Measurements from ENCODE around the gene YWHAG. TPM values are rescaled to one million over a fixed set of nuclear protein-coding genes. Genes with fewer than 3 reads are reported as not detected.

The YWHAG gene
- total RNA-seq, 4 donors from 2014 or later = 47.4 to 67.6 (median 65.8) TPM

DNA sequence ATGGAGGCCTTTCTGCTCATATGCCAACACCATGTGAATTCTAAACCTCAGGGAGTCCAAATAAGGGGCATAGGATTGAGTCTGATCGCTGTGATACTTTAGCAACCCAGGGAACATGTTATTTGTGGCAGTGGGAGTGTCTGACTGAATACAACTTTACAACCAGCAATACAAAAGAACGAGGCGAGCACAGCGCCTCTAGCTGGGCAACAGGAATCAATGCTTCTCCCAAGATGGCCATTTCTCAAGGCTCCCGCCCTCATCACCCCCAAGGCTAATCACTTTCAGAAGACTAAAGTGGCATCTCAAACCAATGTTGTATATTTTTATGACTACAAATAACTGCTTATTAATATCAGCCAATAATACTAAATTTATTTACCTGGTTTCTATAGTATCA is 28.1 kb downstream of the YWHAG start:
- DNase-seq (ENCODE audit: low spot score in 2 of 2) = no peak
- peaks cover 44% of the 10 kb centered on the region for H3K36me3 ChIP-seq
- no peaks in the 10 kb centered on the region for H3K27me3 ChIP-seq
- peaks cover 25% of the 10 kb centered on the region for H3K4me1 ChIP-seq
- no peak overlapping the region for H3K27ac ChIP-seq
- TF ChIP-seq EP300 (IDR thresholded peaks at IDR 0.05) = no peak
- TF ChIP-seq CTCF (IDR thresholded peaks at IDR 0.05) = no peak
- TF ChIP-seq POLR2AphosphoS5 (IDR thresholded peaks at IDR 0.05) = no peak
- TF ChIP-seq POLR2A (IDR thresholded peaks at IDR 0.05) = no peak
- no peaks in the 10 kb centered on the region for H3K9me3 ChIP-seq
- no peak overlapping the region for H3K4me3 ChIP-seq
- WGBS = 73% methylated on average over 5 of the region's 5 CpGs

- DNase-seq (ENCODE audit: low spot score in 2 of 2) = no peak
- Histone ChIP-seq H3K4me3 (no peak overlapping the region), H3K27ac (no peak overlapping the region), H3K9me3 (no peaks in the 10 kb centered on the region), H3K36me3 (peaks cover 48% of the 10 kb centered on the region), H3K4me1 (peaks cover 25% of the 10 kb centered on the region), H3K27me3 (no peaks in the 10 kb centered on the region)
- TF ChIP-seq POLR2A (IDR thresholded peaks at IDR 0.05) (no peak), EP300 (IDR thresholded peaks at IDR 0.05) (no peak), POLR2AphosphoS5 (IDR thresholded peaks at IDR 0.05) (no peak), CTCF (IDR thresholded peaks at IDR 0.05) (no peak)
- WGBS = 80% methylated on average over 4 of the region's 4 CpGs
Observed at GRCh38 chr7:76330261-76330660, 28.5 kb downstream of the YWHAG start.

GRCh38 chr7:76329479-76329878 is 29.3 kb downstream of the YWHAG start:
- DNase-seq (ENCODE audit: low spot score in 2 of 2) = no peak
- 92% methylated on average over 29 of the region's 29 CpGs for WGBS
- peaks cover 51% of the 10 kb centered on the region for H3K36me3 ChIP-seq
- H3K4me3 ChIP-seq = no peak overlapping the region
- no peaks in the 10 kb centered on the region for H3K27me3 ChIP-seq
- no peak overlapping the region for H3K27ac ChIP-seq
- TF ChIP-seq EP300 (IDR thresholded peaks at IDR 0.05) = no peak
- TF ChIP-seq POLR2A (IDR thresholded peaks at IDR 0.05) = no peak
- no peak for TF ChIP-seq POLR2AphosphoS5 (IDR thresholded peaks at IDR 0.05)
- no peak for TF ChIP-seq CTCF (IDR thresholded peaks at IDR 0.05)
- peaks cover 25% of the 10 kb centered on the region for H3K4me1 ChIP-seq
- no peaks in the 10 kb centered on the region for H3K9me3 ChIP-seq

DNA sequence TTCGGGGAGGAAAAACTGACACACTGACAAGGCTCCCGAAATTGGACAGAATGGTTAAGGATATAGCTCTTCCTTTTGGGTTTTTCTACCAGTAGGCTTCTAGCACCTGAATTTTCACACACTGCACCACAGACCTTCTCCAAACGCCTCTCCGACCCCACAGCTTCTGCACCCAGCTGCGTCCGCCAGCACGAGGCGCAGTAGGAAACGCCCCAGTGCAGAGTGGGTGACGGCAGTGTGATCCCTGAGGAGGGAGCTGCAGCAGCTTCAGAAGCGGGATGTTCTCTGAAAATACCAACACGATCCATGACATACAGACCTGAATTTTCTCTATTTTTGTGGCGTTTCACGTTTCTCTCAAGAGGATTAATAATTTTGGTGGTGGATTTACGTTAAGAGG is 30.4 kb downstream of the YWHAG start:
- Histone ChIP-seq H3K36me3 (peaks cover 51% of the 10 kb centered on the region), H3K4me1 (peaks cover 15% of the 10 kb centered on the region), H3K27me3 (no peaks in the 10 kb centered on the region), H3K4me3 (no peak overlapping the region), H3K9me3 (no peaks in the 10 kb centered on the region), H3K27ac (no peak overlapping the region)
- TF ChIP-seq POLR2A (IDR thresholded peaks at IDR 0.05) = no peak
- no peak for TF ChIP-seq POLR2AphosphoS5 (IDR thresholded peaks at IDR 0.05)
- TF ChIP-seq CTCF (IDR thresholded peaks at IDR 0.05) = no peak
- no peak for TF ChIP-seq EP300 (IDR thresholded peaks at IDR 0.05)
- no peak for DNase-seq (ENCODE audit: low spot score in 2 of 2)
- WGBS = 74% methylated on average over 15 of the region's 15 CpGs

GRCh38 chr7:76327610-76328009 is 31.2 kb downstream of the YWHAG start:
- TF ChIP-seq POLR2A (IDR thresholded peaks at IDR 0.05) = no peak
- no peak for TF ChIP-seq POLR2AphosphoS5 (IDR thresholded peaks at IDR 0.05)
- Histone ChIP-seq H3K27ac (no peak overlapping the region), H3K9me3 (no peaks in the 10 kb centered on the region), H3K4me3 (no peak overlapping the region), H3K27me3 (no peaks in the 10 kb centered on the region), H3K4me1 (peaks cover 7% of the 10 kb centered on the region), H3K36me3 (peaks cover 51% of the 10 kb centered on the region)
- DNase-seq (ENCODE audit: low spot score in 2 of 2) = no peak
- 58% methylated on average over 7 of the region's 7 CpGs for WGBS

DNA sequence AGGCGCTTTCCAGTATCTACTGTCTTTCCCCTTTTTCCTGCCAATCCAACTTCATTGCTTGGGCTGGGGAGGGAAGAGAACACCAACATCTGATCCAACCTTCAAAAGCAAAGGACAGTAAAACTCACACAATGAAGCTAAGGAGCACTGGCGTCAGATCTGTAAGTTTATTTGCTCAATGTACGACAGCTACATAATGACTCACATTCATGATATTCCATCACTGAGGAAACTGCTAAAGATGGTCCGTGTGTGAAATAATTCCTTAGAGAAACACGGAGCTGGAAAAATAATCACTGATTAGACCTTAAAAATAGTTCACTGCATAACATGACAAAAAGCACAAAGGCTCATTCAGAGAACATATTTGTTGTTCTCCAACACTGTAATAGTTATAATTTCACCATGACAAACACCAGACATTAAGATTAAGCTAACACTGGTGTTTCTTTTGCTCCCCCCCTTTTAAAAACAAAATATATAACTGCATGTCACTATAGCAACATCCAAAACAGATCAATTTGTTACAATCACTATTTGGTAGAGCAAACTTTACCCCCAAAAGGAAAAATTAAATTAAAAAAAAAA is 32.1 kb downstream of the YWHAG start:
- Histone ChIP-seq H3K27me3 (no peaks in the 10 kb centered on the region), H3K4me1 (peaks cover 4% of the 10 kb centered on the region), H3K9me3 (no peaks in the 10 kb centered on the region), H3K4me3 (no peak overlapping the region), H3K36me3 (peaks cover 47% of the 10 kb centered on the region), H3K27ac (no peak overlapping the region)
- TF ChIP-seq POLR2AphosphoS5 (IDR thresholded peaks at IDR 0.05) = no peak
- no peak for TF ChIP-seq CTCF (IDR thresholded peaks at IDR 0.05)
- no peak for TF ChIP-seq POLR2A (IDR thresholded peaks at IDR 0.05)
- TF ChIP-seq EP300 (IDR thresholded peaks at IDR 0.05) = no peak
- 74% methylated on average over 5 of the region's 5 CpGs for WGBS
- no peak for DNase-seq (ENCODE audit: low spot score in 2 of 2)
